Endometrial microvascular endothelial cells (primary cell): ENCODE measurements around the gene EPN1. TPM values are rescaled to one million over a fixed set of nuclear protein-coding genes. Genes with fewer than 3 reads are reported as not detected.
"Not testable (repeated sequence)": the region's sequence is repeated elsewhere in the genome, so short reads cannot be mapped to it uniquely, and the experiment has no call there.

ENCODE experiments used
- in situ Hi-C: cut with HindIII; loops from 2 replicates; pipeline ENCODE4 v1.10.0; 2017; ENCODE audit warnings: low sequenced_read_pairs, low pct_unique_long_range_greater_than_20kb; ENCODE audit errors: inconsistent ontology term
- total RNA-seq: library from RNA; depleted of rRNA; stranded (reverse); fragments of >200 nt; gene quantifications from one replicate; pipeline ENCODE4 v1.2.3, GENCODE V29; 2015; ENCODE audit errors: inconsistent ontology term

Gene EPN1
- total RNA-seq, 1 donor from 2014 or later: 155 TPM

DNA sequence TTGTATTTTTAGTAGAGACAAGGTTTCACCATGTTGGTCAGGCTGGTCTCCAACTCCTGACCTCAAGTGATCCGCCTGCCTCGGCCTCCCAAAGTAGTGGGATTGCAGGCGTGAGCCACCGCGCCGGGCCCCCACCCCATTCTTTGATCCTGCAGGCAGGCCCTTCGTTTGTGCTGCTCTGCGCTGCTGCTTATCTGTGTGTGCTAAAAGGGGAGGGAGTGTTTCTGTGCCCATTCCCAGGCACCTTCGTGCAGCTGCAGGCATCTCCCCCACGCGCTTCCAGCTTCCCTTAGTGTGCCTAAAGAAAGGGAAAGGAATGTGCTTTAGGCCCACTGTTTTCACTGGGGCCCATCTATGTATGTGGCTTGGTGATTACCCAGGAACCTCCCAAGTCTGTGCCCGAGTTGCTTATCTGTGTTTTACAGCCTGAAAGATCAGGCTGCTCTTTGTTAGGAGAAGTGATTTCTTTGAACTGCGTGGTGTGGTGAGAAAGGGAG is 27.2 kb downstream of the EPN1 start:
- in situ Hi-C loops: no loop called here

DNA sequence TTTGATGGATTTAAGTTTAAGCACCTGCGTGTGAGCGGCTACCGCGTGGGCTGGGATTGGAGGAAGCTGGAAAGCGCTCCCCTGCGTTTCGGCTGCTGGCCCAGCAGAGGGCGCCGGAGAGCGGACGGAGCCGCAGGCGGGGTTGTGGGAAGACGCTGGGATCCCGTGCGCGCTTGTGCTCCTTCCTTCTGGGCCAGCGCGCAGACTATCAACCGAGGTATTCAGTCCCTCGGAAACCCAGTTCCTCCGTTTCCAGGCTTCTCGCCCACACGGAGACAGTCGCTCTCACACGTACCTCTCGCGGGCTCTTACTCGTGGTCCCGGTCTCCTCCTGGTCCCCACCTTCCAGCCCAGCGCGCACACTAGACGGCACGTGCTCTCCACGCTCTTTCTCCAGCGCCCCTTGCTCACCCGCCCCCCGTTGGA is 28.8 kb downstream of the EPN1 start:
- in situ Hi-C loops: no loop called here

DNA sequence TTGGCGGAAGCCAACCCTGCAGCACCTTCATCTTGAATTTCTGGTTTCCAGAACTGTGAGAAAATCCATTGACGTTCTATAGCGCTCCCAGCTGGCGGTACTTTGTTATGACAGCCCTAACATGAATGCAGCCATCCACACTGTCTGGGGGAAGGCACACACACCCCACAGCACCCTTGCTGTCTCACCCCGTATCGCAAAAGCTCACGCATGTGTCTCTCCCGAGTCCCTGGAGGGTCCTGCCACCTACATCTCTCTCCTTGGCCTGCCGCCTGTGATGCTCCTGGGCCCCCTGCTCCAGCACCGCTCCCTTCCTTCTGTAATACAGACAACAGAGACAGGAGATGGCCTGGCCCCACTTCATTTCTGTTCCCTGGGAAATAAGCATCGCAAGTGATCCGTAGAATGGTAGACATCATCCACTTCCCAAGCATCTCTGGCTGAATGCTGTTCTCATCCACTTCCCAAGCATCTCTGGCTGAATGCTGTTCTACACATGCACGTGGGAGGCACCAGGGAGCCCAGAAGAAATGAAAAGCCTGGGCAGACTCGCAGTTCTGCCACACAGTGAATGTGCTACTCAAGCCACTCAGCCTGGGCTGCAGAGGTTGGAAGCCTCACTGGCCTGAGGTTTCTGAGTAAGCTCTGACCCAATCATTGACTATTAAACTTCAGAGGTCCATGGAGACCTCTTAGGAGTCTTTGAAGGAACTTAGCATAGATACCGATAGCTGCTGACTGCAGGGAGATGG is 29.6 kb downstream of the EPN1 start:
- in situ Hi-C loops: no loop called here

DNA sequence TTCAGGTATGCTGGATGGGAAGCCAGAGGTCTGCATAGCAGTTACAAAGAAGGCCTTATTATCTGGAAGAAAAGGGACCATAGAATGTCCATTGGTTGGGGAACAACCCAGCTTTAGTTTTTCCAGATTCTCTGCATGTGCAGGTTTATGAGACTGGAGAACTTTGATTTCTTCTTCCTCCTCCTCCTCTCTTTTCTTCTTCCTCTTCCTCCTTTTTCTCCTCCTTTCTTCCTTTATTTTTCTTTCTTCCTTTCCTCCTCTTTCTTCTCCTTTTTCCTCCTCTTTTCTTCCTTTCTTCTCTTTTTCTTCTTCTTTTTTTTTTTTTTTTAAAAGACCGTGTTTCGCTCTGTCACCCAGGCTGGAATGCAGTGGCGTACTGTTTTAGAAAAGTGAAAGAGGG is 30.9 kb downstream of the EPN1 start:
- in situ Hi-C loops: no loop called here

GRCh38 chr19:55711719-55712118 is 36.7 kb downstream of the EPN1 start:
- in situ Hi-C loops: no loop called here

- in situ Hi-C loops: no loop called here
These were observed 38.0 kb downstream of the EPN1 start for GRCh38 chr19:55712804-55713631.

GRCh38 chr19:55716531-55716930 is 41.5 kb downstream of the EPN1 start:
- in situ Hi-C loops: no loop called here

DNA sequence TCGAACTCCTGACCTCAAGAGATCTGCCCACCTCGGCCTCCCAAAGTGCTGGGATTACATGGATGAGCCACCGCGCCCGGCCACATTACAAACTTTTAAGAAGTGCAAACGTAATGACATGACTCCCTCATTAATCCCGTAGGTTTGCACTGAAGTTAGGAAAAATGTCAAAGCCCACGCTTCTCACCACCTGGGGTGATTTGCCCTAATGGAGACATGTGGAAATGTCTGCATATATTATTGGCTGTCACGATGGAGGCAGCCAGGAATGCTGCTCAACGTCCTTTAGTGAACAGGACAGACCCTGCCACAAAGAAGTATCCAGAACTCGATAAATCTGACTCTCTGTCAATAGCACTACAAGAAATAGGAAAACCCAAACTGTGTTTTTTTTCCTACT is 42.2 kb downstream of the EPN1 start:
- in situ Hi-C loops: no loop called here

DNA sequence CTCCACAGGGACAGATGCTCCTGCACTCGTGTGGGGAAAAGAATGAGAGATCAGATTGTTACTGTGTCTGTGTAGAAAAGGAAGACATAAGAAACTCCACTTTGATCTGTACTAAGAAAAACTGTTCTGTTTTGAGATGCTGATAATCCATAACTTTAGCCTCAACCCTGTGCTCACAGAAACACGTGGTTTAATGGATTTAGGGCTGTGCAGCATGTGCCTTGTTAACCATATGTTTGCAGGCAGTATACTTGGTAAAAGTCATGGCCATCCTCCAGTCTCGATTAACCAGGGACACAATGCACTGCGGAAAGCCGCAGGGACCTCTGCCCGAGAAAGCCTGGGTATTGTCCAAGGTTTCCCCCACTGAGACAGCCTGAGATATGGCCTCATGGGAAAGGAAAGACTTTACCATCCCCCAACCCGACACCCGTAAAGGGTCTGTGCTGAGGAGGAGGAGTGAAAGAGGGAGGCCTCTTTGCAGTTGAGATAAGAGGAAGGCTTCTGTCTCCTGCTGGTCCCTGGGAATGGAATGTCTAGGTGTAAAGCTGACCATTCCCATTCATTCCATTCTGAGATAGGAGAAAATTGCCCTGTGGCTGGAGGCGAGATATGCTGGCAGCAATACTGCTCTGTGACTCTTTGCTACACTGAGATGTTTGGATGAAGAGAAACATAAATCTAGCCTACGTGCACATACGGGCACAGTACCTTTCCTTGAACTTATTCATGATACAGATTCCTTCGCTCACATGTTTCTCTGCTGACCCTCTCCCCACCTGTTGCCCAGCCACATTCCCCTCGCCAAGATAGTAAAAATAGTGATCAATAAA is 43.1 kb downstream of the EPN1 start:
- in situ Hi-C loops: not testable (repeated sequence)

DNA sequence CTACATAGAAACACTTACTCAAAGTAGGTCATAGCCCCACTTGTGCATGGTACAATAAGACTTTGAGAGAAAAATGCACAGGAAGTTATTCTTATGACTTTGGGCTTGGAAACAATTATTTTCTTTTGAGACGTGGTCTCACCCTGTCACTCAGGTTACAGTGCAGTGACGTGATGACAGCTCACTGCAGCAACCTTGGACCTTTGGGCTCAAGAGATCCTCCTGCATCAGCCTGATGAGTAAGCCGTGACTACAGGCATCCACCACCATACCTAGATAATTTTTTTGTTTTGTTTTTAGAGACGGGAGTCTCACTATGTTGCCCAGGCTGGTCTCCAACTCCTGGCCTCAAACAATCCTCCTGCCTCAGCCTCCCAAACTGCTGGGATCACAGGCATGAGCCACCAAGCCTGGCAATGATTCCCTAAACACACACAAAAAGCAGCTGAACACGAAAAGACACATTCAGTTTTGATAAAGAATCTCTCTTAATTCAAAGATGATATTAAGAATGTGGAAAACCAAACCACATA is 45.3 kb downstream of the EPN1 start:
- in situ Hi-C loops: no loop called here

GRCh38 chr19:55720801-55721200 is 45.8 kb downstream of the EPN1 start:
- in situ Hi-C loops: no loop called here

DNA sequence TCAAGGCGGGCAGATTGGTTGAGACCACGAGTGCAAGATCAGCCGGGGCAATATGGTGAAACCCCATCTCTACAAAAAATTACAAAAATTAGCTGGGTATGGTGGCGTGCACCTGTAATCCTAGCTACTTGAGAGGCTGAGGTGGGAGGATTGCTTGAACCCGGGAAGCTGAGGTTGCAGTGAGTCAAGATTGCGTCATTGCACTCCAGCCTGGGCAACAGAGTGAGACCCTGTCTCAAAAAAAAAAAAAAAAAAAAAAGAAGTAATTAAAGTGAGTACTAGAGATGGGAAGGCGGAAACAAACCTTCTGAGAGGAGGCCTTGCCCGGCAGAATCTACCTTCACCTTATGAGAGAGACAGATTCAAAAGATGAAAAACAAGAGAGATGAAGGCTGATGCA is 48.5 kb downstream of the EPN1 start:
- in situ Hi-C loops: no loop called here

DNA sequence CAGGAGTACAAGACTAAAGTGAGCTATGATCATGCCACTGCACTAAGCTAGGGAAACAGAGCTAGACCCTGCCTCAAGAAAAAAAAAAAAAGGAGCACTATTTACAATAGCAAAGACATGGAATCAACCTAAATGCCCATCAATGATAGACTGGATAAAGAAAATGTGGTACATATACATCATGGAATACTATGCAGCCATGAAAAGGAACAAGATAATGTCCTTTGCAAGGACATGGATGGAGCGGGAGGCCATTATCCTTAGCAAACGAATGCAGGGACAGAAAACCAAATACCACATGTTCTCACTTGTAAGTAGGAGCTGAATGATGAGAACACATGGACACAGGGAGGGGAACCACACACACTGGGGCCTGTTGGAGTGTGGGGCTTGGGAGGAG is 55.4 kb downstream of the EPN1 start:
- in situ Hi-C loops: not testable (repeated sequence)

GRCh38 chr19:55738302-55738701 is 63.3 kb downstream of the EPN1 start, which contains the start of gene NLRP9:
Gene NLRP9 (minus strand): TSS chr19:55738402. CDS start chr19:55738374, 28 bp downstream.
- in situ Hi-C loops: no loop called here

- in situ Hi-C loops: no loop called here
These were observed 75.7 kb downstream of the EPN1 start for GRCh38 chr19:55750715-55751114.

DNA sequence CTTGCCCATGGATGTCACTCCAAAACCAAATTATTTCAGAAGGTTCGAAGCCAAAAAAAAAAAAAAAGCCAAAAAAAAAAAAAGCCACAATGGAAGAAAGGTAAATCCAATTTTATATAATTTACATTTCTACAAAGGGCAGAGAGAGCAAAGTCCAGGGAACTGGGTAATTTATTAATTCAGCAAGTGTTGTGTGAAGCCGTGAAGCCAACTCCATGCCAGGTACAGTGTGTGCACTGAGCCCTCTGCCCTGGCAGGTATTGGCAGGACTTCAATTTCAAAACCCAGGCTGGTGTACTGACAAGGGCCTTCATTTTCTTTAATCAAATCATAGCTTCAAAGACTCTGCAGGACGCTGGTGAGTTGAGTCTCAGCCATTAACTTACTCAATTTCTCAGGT is 78.4 kb downstream of the EPN1 start:
- in situ Hi-C loops: no loop called here

DNA sequence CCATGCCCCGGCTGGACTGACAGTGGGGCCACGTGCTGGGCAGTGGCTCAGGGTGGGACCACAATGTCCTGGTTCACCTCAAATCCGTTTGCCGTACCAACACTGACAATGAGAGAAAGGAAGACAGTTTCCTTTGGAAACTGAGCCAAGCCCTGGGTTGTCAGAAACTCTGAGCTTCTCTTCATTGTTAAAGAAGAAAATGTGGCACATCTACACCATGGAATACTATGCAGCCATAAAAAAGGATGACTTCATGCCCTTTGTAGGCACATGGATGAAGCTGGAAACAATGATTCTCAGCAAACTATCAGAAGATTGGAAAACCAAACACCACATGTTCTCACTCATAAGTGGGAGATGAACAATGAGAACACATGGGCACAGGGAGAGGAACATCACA is 81.8 kb downstream of the EPN1 start:
- in situ Hi-C loops: not testable (repeated sequence)

- in situ Hi-C loops: not testable (repeated sequence)
These were observed 83.8 kb downstream of the EPN1 start, which contains the start of gene RFPL4A for GRCh38 chr19:55758797-55759196. Gene RFPL4A (plus strand): TSS chr19:55759097. CDS start chr19:55761801, 2,704 bp downstream.
